Mesendoderm (in vitro differentiated cells): ENCODE data around the gene MSANTD7. TPM values are rescaled to one million over a fixed set of nuclear protein-coding genes. Genes with fewer than 3 reads are reported as not detected.

Experiments used
- DNase-seq: peaks from one replicate; pipeline ENCODE4 v3.0.0; 2013
- H2AK5ac ChIP-seq: 2 replicates; pipeline ENCODE4 v1.6.1; 2013; ENCODE audit warnings: low read length, inconsistent platforms
- H2BK120ac ChIP-seq: 2 replicates; pipeline ENCODE4 v1.6.1; 2013; ENCODE audit warnings: low read depth, mild to moderate bottlenecking, low read length, moderate library complexity, mixed read lengths
- H2BK15ac ChIP-seq: replicated peaks from 2 replicates; pipeline ENCODE4 v1.6.1; 2013; ENCODE audit warnings: low read depth, mild to moderate bottlenecking, moderate library complexity
- H2BK5ac ChIP-seq: 2 replicates; pipeline ENCODE4 v1.6.1; 2013; ENCODE audit warnings: low read length, inconsistent platforms
- H3K18ac ChIP-seq: 2 replicates; pipeline ENCODE4 v1.6.1; 2013; ENCODE audit warnings: mild to moderate bottlenecking, low read length, mixed read lengths
- H3K23ac ChIP-seq: one replicate; pipeline ENCODE4 v1.6.1; 2013; ENCODE audit warnings: low read length
- H3K27ac ChIP-seq: 2 replicates; pipeline ENCODE4 v1.5.1; 2013; ENCODE audit warnings: low read depth, mild to moderate bottlenecking, inconsistent platforms, low read length, moderate library complexity
- H3K27me3 ChIP-seq: 2 replicates; pipeline ENCODE4 v1.6.1; 2013; ENCODE audit warnings: low read length, control low read depth, mild to moderate bottlenecking, inconsistent platforms; ENCODE audit not compliant: insufficient read depth, poor library complexity
- H3K36me3 ChIP-seq: 2 replicates; pipeline ENCODE4 v1.6.1; 2013; ENCODE audit warnings: low read length, inconsistent platforms; ENCODE audit not compliant: control insufficient read depth, insufficient read depth
- H3K4ac ChIP-seq: one replicate; pipeline ENCODE4 v1.6.1; 2013; ENCODE audit warnings: low read depth, mild to moderate bottlenecking, low read length, moderate library complexity
- H3K4me1 ChIP-seq: 2 replicates; pipeline ENCODE4 v1.6.1; 2013; ENCODE audit warnings: low read depth, low read length, inconsistent platforms; ENCODE audit not compliant: control insufficient read depth
- H3K4me2 ChIP-seq: 2 replicates; pipeline ENCODE4 v1.6.1; 2013; ENCODE audit warnings: low read length
- H3K4me3 ChIP-seq: 2 replicates; pipeline ENCODE4 v1.5.1; 2013; ENCODE audit warnings: mild to moderate bottlenecking, low read length
- H3K56ac ChIP-seq: one replicate; pipeline ENCODE4 v1.6.1; 2013; ENCODE audit warnings: low read length
- H3K79me1 ChIP-seq: 2 replicates; pipeline ENCODE4 v1.6.1; 2013; ENCODE audit warnings: low read length, inconsistent platforms
- H3K79me2 ChIP-seq: 2 replicates; pipeline ENCODE4 v1.6.1; 2013; ENCODE audit warnings: mild to moderate bottlenecking, low read length; ENCODE audit not compliant: control insufficient read depth, insufficient read depth
- H3K9ac ChIP-seq: 2 replicates; pipeline ENCODE4 v1.6.1; 2013; ENCODE audit warnings: low read length, inconsistent platforms
- H4K5ac ChIP-seq: one replicate; pipeline ENCODE4 v1.6.1; 2013; ENCODE audit warnings: low read length
- H4K8ac ChIP-seq: one replicate; pipeline ENCODE4 v1.6.1; 2013; ENCODE audit warnings: low read depth, mild to moderate bottlenecking, control low read depth, low read length, moderate library complexity
- WGBS: extraction: QIAGEN DNeasy Blood & Tissue Kit; methylation state at CpG from one replicate; pipeline ENCODE4 v1.1.7; 2013; ENCODE audit warnings: low lambda C conversion rate, missing lambda C conversion rate; ENCODE audit not compliant: insufficient coverage; ENCODE audit errors: extremely low coverage; 5-methylcytosine and 5-hydroxymethylcytosine counted together
- polyA plus RNA-seq, 2 experiments: library from polyadenylated mRNA; stranded (reverse); fragments of 200-250 nt; gene quantifications; one replicate each; pipeline ENCODE4 v1.2.3, GENCODE V29; 2013

MSANTD7 gene
- 15.8 TPM for polyA plus RNA-seq (2013, experiment 1 of 2)
- polyA plus RNA-seq (2013, experiment 2 of 2) = 15.5 TPM

- Histone ChIP-seq H3K9ac (peak within 1 kb of the TSS; percentile 98), H3K79me1 (peaks cover 9% of the 10 kb centered on the region), H2BK120ac (no peak within 1 kb of the TSS)
Measured at GRCh38 chr10:14837757-14838581, at the start of gene MSANTD7, which contains the start of the genes CDNF and HSPA14. Gene MSANTD7, plus strand, starts transcription at chr10:14838306. Its CDS starts 3,979 bp downstream, at chr10:14842285. Gene CDNF, minus strand, starts transcription at chr10:14838037. Its CDS starts 91 bp downstream, at chr10:14837946. Gene HSPA14, plus strand, starts transcription at chr10:14838306. Its CDS starts 97 bp downstream, at chr10:14838403.

GRCh38 chr10:14798636-14799035 lies 39.5 kb upstream of the MSANTD7 start:
- no peak overlapping the region for H2BK5ac ChIP-seq

More at GRCh38 chr10:14837757-14838581, at the start of gene MSANTD7, which contains the start of the genes CDNF and HSPA14:
- Histone ChIP-seq H3K4me2 (peak within 1 kb of the TSS; percentile 92), H2BK5ac (peak within 1 kb of the TSS; percentile 78), H3K18ac (peak within 1 kb of the TSS; percentile 72), H4K8ac (peak within 1 kb of the TSS; percentile 59), H3K4me3 (peak within 1 kb of the TSS; percentile 97), H3K79me2 (peaks cover 18% of the 10 kb centered on the region), H3K27me3 (no peaks in the 10 kb centered on the region), H3K27ac (peak within 1 kb of the TSS; percentile 76), H2AK5ac (no peak within 1 kb of the TSS), H3K36me3 (peaks cover 7% of the 10 kb centered on the region), H3K4me1 (peaks cover 4% of the 10 kb centered on the region), H3K56ac (peak within 1 kb of the TSS; percentile 98), H4K5ac (no peak within 1 kb of the TSS), H3K4ac (peak within 1 kb of the TSS; percentile 75), H3K23ac (peak within 1 kb of the TSS; percentile 90), H2BK15ac (no peak within 1 kb of the TSS)
- peak; percentile 100 for DNase-seq
- WGBS = no CpG with 5 or more reads among the region's 72 CpGs

DNA sequence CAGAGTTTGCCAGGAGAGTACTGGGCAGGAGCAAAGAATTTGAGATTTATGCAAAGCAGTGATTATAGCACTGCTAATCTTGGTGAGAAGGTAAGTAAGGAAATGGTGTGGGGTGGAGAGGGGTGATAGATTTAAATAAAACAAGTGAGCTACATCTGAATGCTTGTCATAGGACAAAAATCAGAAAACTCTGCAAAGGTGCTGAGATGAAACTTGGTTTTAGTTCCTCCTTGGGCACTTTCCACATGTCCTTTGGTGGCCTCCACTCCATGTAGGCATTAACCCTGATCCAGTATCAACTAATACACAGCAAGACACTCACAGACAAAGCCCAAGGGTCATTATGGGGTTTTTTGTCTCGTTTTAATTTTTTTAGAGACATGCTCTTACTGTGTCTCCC lies 37.7 kb upstream of the MSANTD7 start:
- Histone ChIP-seq H2BK15ac (no peak overlapping the region), H3K79me1 (no peaks in the 10 kb centered on the region), H3K18ac (no peak overlapping the region), H4K8ac (no peak overlapping the region), H3K27me3 (no peaks in the 10 kb centered on the region), H3K23ac (no peak overlapping the region), H2BK5ac (no peak overlapping the region), H3K4me2 (no peak overlapping the region), H4K5ac (no peak overlapping the region), H3K27ac (no peak overlapping the region), H2AK5ac (no peak overlapping the region), H3K56ac (no peak overlapping the region), H3K79me2 (no peaks in the 10 kb centered on the region), H3K36me3 (no peaks in the 10 kb centered on the region), H3K4me3 (no peak overlapping the region), H3K9ac (no peak overlapping the region), H3K4ac (no peak overlapping the region), H2BK120ac (no peak overlapping the region), H3K4me1 (no peaks in the 10 kb centered on the region)
- whole genome bisulfite sequencing = no CpG with 5 or more reads among the region's 1 CpG
- DNase-seq = no peak

More at GRCh38 chr10:14798636-14799035, 39.5 kb upstream of the MSANTD7 start:
- no peak overlapping the region for H4K5ac ChIP-seq
- no peak overlapping the region for H4K8ac ChIP-seq
- H3K9ac ChIP-seq = no peak overlapping the region
- no peaks in the 10 kb centered on the region for H3K36me3 ChIP-seq
- no peak overlapping the region for H3K56ac ChIP-seq
- WGBS = 100% methylated on average over 2 of the region's 5 CpGs
- no peak for DNase-seq
- H3K4me1 ChIP-seq = no peaks in the 10 kb centered on the region
- H3K79me1 ChIP-seq = no peaks in the 10 kb centered on the region
- H3K4ac ChIP-seq = no peak overlapping the region
- no peak overlapping the region for H3K4me3 ChIP-seq
- no peak overlapping the region for H2AK5ac ChIP-seq
- no peaks in the 10 kb centered on the region for H3K79me2 ChIP-seq
- no peak overlapping the region for H3K18ac ChIP-seq
- no peaks in the 10 kb centered on the region for H3K27me3 ChIP-seq
- no peak overlapping the region for H2BK120ac ChIP-seq
- H3K23ac ChIP-seq = no peak overlapping the region
- H2BK15ac ChIP-seq = no peak overlapping the region
- no peak overlapping the region for H3K27ac ChIP-seq
- H3K4me2 ChIP-seq = no peak overlapping the region

DNA sequence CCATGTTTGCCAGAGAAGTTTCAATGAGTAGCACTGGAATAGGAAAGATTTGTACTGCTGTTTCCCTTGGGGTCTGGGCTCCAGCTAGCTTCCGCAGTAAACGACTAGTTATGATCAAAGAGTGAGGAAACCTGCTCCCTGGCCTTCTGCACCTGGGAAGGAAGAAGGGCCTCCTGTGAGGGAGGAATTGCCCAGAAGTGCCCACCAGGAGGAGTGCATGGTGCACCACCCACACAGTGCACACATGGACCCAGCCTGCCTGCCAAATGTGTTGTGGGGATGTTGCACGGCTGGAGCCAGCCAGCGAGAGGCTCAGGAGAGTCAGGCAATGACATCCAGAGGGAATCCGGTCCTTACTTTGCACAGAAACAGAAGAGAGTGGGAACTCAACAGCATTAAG lies 36.4 kb upstream of the MSANTD7 start:
- no peak overlapping the region for H3K9ac ChIP-seq
- H3K4me2 ChIP-seq = no peak overlapping the region
- WGBS = no CpG with 5 or more reads among the region's 5 CpGs
- H3K23ac ChIP-seq = no peak overlapping the region
- H3K4me1 ChIP-seq = no peaks in the 10 kb centered on the region
- H3K36me3 ChIP-seq = no peaks in the 10 kb centered on the region
- no peak overlapping the region for H2BK5ac ChIP-seq
- no peak overlapping the region for H3K56ac ChIP-seq
- no peak overlapping the region for H3K4me3 ChIP-seq
- no peaks in the 10 kb centered on the region for H3K27me3 ChIP-seq
- H3K27ac ChIP-seq = no peak overlapping the region
- H3K18ac ChIP-seq = no peak overlapping the region
- no peak overlapping the region for H3K4ac ChIP-seq
- H2AK5ac ChIP-seq = no peak overlapping the region
- H2BK15ac ChIP-seq = no peak overlapping the region
- no peaks in the 10 kb centered on the region for H3K79me1 ChIP-seq
- no peak overlapping the region for H2BK120ac ChIP-seq
- no peak overlapping the region for H4K8ac ChIP-seq
- no peaks in the 10 kb centered on the region for H3K79me2 ChIP-seq
- no peak overlapping the region for H4K5ac ChIP-seq
- peak; percentile 5 for DNase-seq

DNA sequence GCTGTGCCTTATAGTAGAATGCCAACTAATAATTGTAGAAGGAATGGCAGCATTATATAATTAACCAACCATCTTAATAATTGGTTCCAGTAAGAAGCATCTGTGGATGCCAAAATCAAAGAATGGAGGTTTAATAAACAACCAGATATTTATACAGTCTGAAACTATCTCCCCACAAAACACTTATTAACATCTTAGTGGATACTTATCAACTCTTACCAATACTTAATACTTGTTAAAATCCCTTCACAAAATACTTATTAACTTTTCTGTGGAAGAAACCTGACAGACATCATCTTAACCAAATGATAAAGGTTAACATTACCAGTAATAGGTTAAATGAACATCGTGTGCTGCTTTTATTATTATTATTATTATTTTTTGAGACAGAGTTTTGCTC lies 34.3 kb upstream of the MSANTD7 start:
- Histone ChIP-seq H3K4me2 (no peak overlapping the region), H2BK15ac (no peak overlapping the region), H3K4me3 (no peak overlapping the region), H3K4me1 (no peaks in the 10 kb centered on the region), H2BK5ac (no peak overlapping the region), H3K9ac (no peak overlapping the region), H4K8ac (no peak overlapping the region), H3K27me3 (no peaks in the 10 kb centered on the region), H3K4ac (no peak overlapping the region), H3K18ac (no peak overlapping the region), H3K79me1 (no peaks in the 10 kb centered on the region), H3K23ac (no peak overlapping the region), H4K5ac (no peak overlapping the region), H2BK120ac (no peak overlapping the region), H3K36me3 (no peaks in the 10 kb centered on the region), H3K27ac (no peak overlapping the region), H2AK5ac (no peak overlapping the region), H3K56ac (no peak overlapping the region), H3K79me2 (no peaks in the 10 kb centered on the region)
- no CpG with 5 or more reads among the region's 1 CpG for WGBS
- no peak for DNase-seq
